Mucosa of descending colon (tissue), 3 donors: ENCODE measurements around the gene INSR. TPM values are rescaled to one million over a fixed set of nuclear protein-coding genes. Genes with fewer than 3 reads are reported as not detected.
A peak's percentile ranks its signal among the peaks of the same experiment; 100 is the strongest.
"Not testable (repeated sequence)": the region's sequence is repeated elsewhere in the genome, so short reads cannot be mapped to it uniquely, and the experiment has no call there.

Experiments used
- ATAC-seq: fragments of 200-7000 bp; cut with Tn5 transposase; one replicate; pipeline ENCODE4 v1.9.1; 2020; ENCODE audit warnings: mild to moderate bottlenecking, moderate library complexity
- DNase-seq, 3 donors: peaks; one replicate each; pipeline ENCODE4 v3.0.0-alpha.2; 2020
- H3K36me3 ChIP-seq: fragments of 200-600 bp; one replicate; pipeline ENCODE4 v1.8.0; 2021; ENCODE audit warnings: low read depth, mild to moderate bottlenecking
- H3K4me1 ChIP-seq: fragments of 200-600 bp; one replicate; pipeline ENCODE4 v1.8.0; 2021; ENCODE audit warnings: low read depth, mild to moderate bottlenecking
- H3K4me3 ChIP-seq: fragments of 200-600 bp; one replicate; pipeline ENCODE4 v1.8.0; 2021; ENCODE audit warnings: mild to moderate bottlenecking
- H3K9me3 ChIP-seq: fragments of 200-600 bp; one replicate; pipeline ENCODE4 v1.8.0; 2021; ENCODE audit warnings: mild to moderate bottlenecking
- CTCF ChIP-seq: fragments of 200-600 bp; IDR thresholded peaks from one replicate; pipeline ENCODE4 v1.8.0; 2022; ENCODE audit warnings: antibody characterized with exemption, mild to moderate bottlenecking
- intact Hi-C, 2 donors: fragments of 100-400 bp; cut with DNase I in 1 of 2; cut with micrococcal nuclease in 1 of 2; formaldehyde crosslinking; loops; one replicate each; pipeline versions ENCODE4 v1.11.0 to v1.11.1; 2022; cut with DNase I, micrococcal nuclease
- total RNA-seq, 3 donors: library from RNA; stranded (reverse); fragmentation: NEBNext Ultra II Directional in 2 of 3; extraction: Animal tissue kit (Norgen Biotek cat#: 25700) in 2 of 3; gene quantifications; one replicate each; pipeline versions ENCODE4 v1.2.1 to v1.2.4, GENCODE V29; 2021 to 2023
- donor health status: DM: no; HTN: no; CAD: no; lungs with moderate emphysema.
- donor health status: DM: no; HTN: no; CAD: no.
- donor health status: DM: no; HTN: yes; CAD: no.

Gene INSR
- total RNA-seq, 3 donors from 2014 or later, result 74.9 to 109 (median 91.2) TPM

GRCh38 chr19:7326105-7326877, 32.1 kb upstream of the INSR start:
- Histone ChIP-seq H3K36me3 (no peaks in the 10 kb centered on the region), H3K4me3 (no peak overlapping the region), H3K9me3 (peaks cover 8% of the 10 kb centered on the region), H3K4me1 (peaks cover 1% of the 10 kb centered on the region)
- DNase-seq (peak in 1 of 3 donors; percentile 71), ATAC-seq (peak; percentile 82)
- intact Hi-C loops, result no loop called here
- TF ChIP-seq CTCF, result no peak

- no peak for DNase-seq
- ATAC-seq, result no peak
- Histone ChIP-seq H3K4me3 (no peak overlapping the region), H3K4me1 (peaks cover 3% of the 10 kb centered on the region), H3K9me3 (no peaks in the 10 kb centered on the region), H3K36me3 (no peaks in the 10 kb centered on the region)
- intact Hi-C loops, result no loop called here
- TF ChIP-seq CTCF, result no peak
These were observed 24.0 kb upstream of the INSR start for GRCh38 chr19:7318176-7318575.

- H3K9me3 ChIP-seq, result no peaks in the 10 kb centered on the region
- ATAC-seq, result no peak
These were observed 18.6 kb upstream of the INSR start for GRCh38 chr19:7312816-7313215.

GRCh38 chr19:7311911-7312310, 17.7 kb upstream of the INSR start:
- DNase-seq, result no peak

More at GRCh38 chr19:7312816-7313215, 18.6 kb upstream of the INSR start:
- H3K4me3 ChIP-seq, result no peak overlapping the region
- intact Hi-C loops, result no loop called here
- H3K4me1 ChIP-seq, result peaks cover 3% of the 10 kb centered on the region
- H3K36me3 ChIP-seq, result no peaks in the 10 kb centered on the region
- no peak for DNase-seq
- TF ChIP-seq CTCF, result no peak

GRCh38 chr19:7308327-7308726, 14.1 kb upstream of the INSR start:
- peaks cover 14% of the 10 kb centered on the region for H3K4me1 ChIP-seq
- H3K4me3 ChIP-seq, intact Hi-C loops, DNase-seq, ATAC-seq, H3K36me3 ChIP-seq, H3K9me3 ChIP-seq: not testable (repeated sequence)

More at GRCh38 chr19:7311911-7312310, 17.7 kb upstream of the INSR start:
- no peaks in the 10 kb centered on the region for H3K9me3 ChIP-seq
- ATAC-seq, result no peak
- no peaks in the 10 kb centered on the region for H3K36me3 ChIP-seq
- TF ChIP-seq CTCF, result no peak
- H3K4me1 ChIP-seq, result peaks cover 4% of the 10 kb centered on the region
- intact Hi-C loops, result no loop called here
- H3K4me3 ChIP-seq, result no peak overlapping the region

- DNase-seq (peak in 2 of 3 donors; percentile 25 to 44), ATAC-seq (peak; percentile 58)
- H3K9me3 ChIP-seq, result no peaks in the 10 kb centered on the region
- intact Hi-C loops, result no loop called here
- H3K4me3 ChIP-seq, result no peak overlapping the region
- peaks cover 15% of the 10 kb centered on the region for H3K4me1 ChIP-seq
- H3K36me3 ChIP-seq, result no peaks in the 10 kb centered on the region
- TF ChIP-seq CTCF, result no peak
These were observed 13.5 kb upstream of the INSR start for GRCh38 chr19:7307590-7308218.
